Activated T-cell treated with anti-CD3 and anti-CD28 coated beads for 4 hours (primary cell): ENCODE measurements around the gene HAUS6.
"Not testable (repeated sequence)": the region's sequence is repeated elsewhere in the genome, so short reads cannot be mapped to it uniquely, and the experiment has no call there.

Source experiments
- DNase-seq: peaks from one replicate; pipeline ENCODE4 v3.0.0-alpha.2; 2020

The HAUS6 gene

DNA sequence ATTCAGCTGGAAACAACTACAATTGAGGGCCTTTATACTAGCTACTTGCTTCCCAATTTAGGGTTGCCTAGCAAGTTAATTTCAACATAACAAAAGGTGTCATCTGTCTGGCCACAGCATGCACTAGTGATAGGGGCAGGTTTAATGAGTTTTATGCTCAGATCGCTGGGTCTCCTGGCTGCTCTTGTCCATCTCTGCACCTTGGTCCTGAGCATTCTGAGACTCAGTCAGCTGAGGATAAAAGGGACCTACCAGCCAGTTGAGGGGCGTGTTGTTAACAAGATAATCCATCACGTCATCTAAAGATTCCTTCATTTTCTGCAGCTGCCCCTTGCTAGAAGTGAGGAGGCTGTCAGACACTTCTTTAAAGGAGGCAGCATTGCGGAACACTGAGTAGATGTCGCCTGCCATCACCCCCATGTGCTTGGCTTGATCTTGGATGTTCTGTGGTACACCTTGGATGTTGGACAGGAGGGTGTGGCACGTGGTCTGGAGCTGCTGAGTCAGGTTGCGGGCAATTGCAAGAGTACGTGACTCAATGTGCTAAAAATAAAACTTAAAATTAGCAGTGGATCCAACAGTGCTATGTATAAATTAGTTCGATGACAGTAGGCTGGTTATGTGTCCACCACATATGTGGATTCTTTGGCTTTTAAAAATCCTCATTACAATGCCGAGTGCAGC lies 13.5 kb upstream of the HAUS6 start:
- no peak for DNase-seq

DNA sequence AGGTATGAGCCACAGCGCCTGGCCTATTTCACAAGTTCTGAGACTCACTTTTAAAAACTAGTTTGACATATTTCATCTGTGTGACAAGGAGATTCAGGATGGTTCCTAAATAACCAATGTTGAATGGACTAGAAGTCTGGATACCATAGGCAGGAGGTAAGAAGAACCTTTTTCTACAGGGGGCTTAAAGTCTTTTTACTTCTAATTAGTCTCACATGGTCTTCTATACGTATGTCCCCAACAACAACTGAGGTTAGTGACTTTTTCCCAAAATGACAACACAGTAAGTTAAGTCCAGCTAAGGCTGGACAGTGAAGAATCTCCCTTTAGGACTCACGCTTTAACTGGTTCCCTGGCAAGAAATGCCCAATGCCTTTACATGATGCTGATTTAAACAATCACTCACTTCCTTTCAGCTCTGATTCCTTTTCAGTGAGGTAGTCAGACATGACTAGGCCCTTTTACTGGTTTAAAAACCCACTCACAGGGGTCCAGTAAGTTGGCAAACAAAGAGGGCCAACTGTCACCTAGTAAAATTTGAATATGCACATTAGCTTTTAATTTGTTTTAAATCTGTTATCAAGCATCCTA lies 12.1 kb upstream of the HAUS6 start:
- no peak for DNase-seq

- no peak for DNase-seq
Measured at GRCh38 chr9:19113964-19114679, 11.4 kb upstream of the HAUS6 start.

GRCh38 chr9:19113064-19113611 lies 10.4 kb upstream of the HAUS6 start:
- DNase-seq: not testable (repeated sequence)

DNA sequence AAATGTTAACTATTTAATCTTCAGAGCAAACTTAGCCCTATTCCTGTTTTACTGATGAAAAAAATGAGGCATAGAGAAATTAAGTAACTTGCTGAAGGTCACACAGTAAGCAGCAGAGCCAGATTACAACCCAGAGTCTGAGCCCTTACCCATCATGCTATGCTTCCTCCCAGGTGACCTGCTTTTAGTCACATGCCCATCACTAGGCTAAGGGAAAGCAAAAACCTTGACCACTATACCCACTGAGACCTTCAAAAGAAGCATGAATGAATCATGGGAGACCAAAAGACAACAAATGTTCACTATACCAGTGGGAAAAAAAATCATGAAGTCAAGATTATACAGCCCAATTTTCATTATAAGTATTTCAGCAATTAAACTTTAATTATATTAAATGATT lies 5.3 kb upstream of the HAUS6 start:
- DNase-seq: no peak

DNA sequence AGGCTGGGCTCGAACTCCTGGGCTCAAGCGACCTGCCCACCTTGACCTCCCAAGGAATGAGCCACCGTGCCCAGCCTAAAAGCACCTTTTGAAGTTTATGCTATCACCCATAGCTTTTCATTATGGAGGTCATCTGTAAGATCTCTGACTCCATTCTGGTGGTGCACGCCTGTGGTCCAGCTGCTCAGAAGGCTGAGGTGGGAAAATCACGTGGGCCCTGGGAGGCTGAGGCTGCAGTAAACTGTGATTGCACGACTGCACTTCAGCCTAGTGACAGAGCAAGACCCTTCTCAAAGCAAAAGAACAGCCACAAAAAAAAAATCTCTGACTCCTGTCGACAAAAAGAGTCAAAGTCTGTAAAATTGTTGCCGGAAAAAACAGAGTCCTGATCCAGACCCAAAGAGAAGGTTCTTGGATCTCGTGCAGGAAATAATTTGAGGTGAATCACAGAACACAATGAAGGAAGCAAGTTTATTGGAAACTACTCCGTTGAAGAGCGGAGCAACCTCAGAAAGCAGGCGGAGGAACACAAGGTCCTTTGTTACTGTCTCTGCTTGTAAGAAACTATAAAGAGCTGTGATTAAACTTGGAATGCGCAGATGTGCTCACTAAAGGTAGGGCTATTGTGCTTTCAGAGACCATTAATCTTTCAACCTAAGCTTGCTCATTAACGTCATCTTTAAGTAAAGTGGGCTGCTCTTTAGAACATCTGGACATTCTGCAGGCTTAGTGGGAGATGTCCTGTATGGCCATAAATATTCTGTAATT lies 2.0 kb upstream of the HAUS6 start:
- DNase-seq: no peak

DNA sequence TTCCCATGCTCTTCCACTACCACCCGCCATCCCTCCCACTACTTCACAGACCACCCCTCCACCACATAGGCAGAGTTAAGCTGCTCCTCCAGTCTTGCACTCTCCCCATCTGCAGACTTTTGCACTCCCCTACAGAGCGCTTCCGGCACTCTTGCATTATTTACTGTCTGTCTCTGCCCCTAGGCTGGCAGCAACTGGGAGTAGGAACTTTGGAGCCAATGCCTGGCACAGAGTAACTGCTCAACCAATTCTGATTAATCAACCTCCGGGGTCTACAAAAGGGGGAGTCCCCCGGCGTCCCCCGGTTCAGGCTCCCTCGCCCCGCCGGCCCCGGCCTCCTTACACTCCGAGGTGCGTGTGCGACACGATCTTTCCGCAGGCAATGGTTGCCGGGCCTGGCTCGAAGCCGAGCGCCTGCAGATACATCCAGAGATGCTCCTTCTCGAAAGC lies 498 bp downstream of the HAUS6 start:
- DNase-seq: no peak

- DNase-seq: no peak
Measured at GRCh38 chr9:19101203-19101602, 1.5 kb downstream of the HAUS6 start.

DNA sequence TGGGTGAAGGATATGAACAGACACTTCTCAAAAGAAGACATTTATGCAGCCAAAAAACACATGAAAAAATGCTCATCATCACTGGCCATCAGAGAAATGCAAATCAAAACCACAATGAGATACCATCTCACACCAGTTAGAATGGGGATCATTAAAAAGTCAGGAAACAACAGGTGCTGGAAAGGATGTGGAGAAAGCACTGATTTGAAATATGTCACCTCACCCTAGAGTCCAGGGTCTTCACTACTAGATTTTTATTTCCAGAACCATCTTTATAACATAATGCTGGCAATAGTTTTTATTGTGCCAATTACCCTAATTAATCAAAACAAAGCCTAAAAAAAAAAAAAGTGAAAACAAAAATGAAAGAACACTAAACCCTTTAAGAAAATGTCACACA lies 5.3 kb downstream of the HAUS6 start:
- DNase-seq: not testable (repeated sequence)

DNA sequence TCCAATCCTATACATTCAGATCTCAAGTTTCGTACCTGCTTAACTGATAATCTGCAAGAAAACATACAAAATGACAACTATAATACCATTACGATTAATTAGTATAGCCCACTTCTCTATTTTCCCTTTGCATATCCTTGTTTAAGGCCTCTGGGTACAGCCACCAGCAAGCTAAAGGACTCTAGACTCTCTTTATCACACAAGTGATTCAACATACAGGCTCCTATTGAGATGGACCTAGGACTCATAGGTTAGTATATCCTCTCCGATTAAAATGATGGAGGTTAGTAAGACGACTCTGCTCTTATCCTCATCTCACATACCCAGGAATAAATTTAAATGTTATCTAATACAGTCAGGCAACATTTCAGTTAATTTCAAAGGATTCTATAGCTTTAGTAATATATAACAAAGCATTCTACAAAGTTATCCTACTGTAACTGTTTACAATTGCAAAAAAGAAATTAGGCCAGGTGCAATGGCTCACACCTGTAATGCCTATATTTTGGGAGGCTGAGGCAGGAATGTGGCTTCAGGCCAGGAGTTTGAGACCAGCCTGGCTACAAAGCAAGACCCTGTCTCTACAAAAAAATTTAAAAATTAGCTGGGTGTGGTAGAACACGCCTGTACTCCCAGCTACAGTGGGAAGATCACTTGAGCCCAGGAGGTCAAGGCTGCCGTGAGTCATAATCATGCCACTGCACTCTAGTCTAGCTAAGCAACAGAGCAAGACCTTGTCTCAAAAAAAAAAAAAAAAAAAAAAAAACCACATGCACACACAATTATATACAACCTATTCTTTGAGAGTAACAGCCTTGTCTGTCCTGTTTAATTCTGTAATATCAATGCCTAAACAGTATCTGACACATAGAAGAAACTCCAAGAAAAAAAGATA lies 15.4 kb downstream of the HAUS6 start:
- DNase-seq: no peak

DNA sequence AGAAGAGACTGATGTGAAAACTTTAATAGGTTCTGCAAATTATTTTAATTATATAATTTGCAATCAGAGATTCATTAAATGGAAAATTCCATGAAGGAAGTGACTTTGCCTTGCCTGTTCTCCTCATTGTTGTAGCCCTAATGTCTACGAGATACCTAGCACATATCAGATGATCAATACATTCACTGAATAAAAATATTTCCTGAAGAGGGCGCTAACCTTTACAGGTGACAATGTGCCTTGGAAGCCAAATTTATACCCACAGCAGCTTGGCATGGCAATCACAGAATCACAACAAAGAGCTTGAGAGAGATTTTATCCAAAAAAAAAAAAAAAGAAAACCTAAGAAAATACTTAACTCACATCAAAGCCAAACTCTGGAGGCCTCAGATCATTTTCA lies 17.4 kb downstream of the HAUS6 start:
- no peak for DNase-seq

DNA sequence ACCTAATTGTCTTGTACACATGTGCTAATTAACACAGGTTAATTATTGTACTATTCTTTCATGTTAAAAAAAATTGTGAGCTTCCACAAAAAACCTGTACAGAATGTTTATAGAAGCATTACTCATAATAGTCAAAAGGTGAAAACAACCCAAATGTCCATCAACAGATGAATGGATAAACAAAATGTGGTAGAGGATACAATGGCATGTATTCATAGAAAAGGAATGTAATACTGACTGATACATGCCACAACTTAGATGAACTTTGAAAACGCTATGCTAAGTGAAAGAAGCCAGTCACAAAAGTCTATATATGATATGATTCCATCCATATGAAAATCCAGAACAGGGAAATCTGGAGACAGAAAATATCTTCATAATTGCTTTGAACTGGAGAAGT lies 27.9 kb downstream of the HAUS6 start:
- no peak for DNase-seq

- DNase-seq: no peak
Measured at GRCh38 chr9:19074229-19074628, 28.5 kb downstream of the HAUS6 start.

GRCh38 chr9:19057033-19057432 lies 45.7 kb downstream of the HAUS6 start:
- no peak for DNase-seq

GRCh38 chr9:19050637-19051591 lies 51.8 kb downstream of the HAUS6 start:
- no peak for DNase-seq

DNA sequence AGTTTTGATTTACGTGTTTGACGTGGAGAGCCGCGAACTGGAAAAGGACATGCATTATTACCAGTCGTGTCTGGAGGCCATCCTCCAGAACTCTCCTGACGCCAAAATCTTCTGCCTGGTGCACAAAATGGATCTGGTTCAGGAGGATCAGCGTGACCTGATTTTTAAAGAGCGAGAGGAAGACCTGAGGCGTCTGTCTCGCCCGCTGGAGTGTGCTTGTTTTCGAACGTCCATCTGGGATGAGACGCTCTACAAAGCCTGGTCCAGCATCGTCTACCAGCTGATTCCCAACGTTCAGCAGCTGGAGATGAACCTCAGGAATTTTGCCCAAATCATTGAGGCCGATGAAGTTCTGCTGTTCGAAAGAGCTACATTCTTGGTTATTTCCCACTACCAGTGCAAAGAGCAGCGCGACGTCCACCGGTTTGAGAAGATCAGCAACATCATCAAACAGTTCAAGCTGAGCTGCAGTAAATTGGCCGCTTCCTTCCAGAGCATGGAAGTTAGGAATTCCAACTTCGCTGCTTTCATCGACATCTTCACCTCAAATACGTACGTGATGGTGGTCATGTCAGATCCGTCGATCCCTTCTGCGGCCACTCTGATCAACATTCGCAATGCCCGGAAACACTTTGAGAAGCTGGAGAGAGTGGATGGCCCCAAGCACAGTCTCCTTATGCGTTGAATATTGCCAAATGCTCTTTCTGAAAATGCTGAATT lies 52.6 kb downstream of the HAUS6 start:
- DNase-seq: no peak

DNA sequence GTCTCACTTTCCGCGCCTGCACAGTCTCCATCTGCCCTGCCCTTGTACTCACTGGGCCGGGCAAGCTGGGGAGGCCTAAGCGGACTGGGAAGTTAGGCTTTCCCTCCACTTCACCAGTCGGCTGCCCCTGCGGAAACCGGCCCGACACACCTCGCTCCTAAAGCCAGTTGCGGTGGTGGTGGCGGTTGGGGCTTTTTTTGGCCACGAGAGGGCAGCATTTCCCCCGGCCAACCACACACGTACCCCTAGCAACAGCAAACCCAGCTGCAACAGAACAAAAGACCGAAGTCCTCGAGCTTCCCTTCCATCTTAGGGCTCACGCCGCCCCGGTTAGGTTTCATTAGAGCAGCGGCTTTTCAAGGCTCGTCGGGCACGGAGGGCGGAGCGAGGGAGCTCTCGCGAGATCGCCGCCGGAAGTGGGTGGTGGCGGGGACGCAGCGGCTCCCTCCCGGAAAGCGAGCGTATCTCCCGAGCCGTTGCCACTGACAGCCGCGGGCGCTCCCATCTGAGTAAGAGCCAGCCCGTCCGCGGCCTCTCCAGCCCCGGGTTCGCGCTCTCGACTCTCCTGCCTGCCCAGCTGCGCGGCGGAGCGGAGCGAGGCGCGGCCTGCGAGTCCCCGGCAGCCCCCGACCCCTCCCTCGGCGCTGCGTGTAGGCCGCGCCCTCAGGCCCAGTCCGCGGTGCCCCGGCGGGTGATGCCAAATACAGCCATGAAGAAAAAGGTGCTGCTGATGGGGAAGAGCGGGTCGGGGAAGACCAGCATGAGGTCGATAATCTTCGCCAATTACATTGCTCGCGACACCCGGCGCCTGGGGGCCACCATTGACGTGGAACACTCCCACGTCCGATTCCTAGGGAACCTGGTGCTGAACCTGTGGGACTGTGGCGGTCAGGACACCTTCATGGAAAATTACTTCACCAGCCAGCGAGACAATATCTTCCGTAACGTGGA lies 53.5 kb downstream of the HAUS6 start, which contains the start of gene RRAGA:
Gene RRAGA (plus strand): TSS at position 462 of the 951 bp plus-strand sequence. CDS start 233 bp downstream, at position 695.
- peak; percentile 90 for DNase-seq

GRCh38 chr9:19036611-19037010 lies 66.1 kb downstream of the HAUS6 start:
- DNase-seq: no peak

DNA sequence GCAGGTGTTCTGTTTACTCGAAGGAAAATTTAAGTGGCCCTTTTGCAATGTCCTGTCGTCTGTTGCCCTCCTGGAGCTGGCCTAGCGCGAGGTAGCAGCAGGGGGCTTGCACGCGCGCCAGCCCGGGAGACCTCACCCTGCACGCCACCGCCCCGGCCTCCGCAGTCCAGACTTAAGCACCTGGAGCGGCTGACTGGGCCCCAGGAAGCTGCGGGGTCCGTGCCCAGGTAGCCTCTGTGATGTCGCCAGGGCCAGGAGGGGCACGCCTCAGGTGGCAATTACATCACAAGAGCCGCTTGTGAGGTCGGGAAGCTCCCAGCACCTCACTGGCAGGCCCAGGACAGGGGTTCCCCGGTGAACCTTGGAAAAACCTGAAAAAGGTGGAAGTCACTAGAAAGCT lies 69.7 kb downstream of the HAUS6 start, which contains the start of gene SAXO1:
Gene SAXO1 (minus strand): TSS at position 195 of the 400 bp plus-strand sequence. CDS start 301 bp downstream, outside the sequence.
- no peak for DNase-seq
